GM19043 (cell line): ENCODE results near the gene CNP.
"Not testable (repeated sequence)": the region's sequence is repeated elsewhere in the genome, so short reads cannot be mapped to it uniquely, and the experiment has no call there.

Experiments
- ATAC-seq: cut with Tn5 transposase; IDR thresholded peaks from one replicate; pipeline ENCODE4 v1.9.1; 2021; ENCODE audit warnings: low read depth; ENCODE audit not compliant: unreplicated experiment

The CNP gene

GRCh38 chr17:42001729-42002128, 35.1 kb downstream of the CNP start:
- ATAC-seq: no peak

GRCh38 chr17:42002175-42002791, 35.7 kb downstream of the CNP start:
- no peak for ATAC-seq

DNA sequence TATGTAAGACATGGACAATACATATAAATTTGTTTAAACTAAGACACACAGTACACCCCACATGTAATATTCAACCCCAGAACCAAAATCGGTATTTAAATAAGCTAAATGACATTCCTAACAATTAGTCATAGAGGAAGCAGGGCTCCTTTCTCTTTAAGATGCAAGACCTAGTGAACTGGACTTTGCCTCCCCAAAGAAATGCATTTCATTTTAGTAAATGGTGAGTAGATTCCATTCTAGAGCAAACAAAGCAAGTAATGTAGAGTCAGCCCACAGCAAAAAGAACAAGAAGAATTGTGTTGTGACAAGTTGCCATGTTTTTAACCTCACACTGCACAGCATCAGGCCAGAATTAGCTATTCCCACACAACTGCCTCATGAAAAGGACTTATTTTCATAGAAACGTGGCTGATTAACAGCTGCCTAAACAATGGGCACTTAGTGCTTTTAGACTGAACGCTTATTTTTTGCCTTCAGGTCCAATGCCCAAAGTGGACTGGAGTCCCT, 36.3 kb downstream of the CNP start:
- ATAC-seq: no peak

DNA sequence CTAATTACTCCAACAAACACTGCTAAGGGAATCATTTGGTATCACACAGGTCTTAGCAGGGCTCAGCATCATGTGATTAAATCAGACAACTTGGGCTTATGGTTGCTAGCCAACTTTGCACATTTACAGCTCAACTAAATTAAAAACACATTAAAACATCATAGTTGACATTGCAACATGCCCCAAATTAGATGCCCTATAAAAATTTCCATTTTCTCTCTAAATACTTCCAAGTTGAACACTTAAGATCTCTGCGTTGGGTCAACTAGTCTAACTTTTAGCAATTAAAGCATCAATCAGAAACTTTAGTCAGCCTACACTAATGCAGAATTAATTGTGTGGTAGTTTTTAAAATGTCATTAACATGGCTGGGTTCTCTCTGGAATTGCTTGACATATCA, 38.6 kb downstream of the CNP start:
- ATAC-seq: no peak

DNA sequence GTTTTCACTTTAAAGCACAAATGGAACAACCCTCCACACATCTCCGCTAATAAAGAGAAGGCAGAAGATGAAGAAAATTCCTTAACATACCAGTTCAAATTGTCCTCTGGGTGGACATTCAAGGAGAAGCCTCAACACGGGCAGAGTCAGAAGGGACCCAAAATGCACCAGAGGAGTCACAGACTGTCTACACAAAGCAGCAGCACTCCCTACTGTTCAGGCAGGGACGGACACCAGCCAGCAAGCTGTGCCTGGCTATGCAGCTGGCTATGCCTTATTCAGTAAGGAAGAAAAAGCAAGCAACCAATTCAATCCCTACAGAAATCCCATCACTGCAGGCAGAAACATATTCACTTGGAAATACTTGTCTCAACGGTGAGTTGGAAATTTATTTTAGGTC, 42.6 kb downstream of the CNP start:
- ATAC-seq: no peak

DNA sequence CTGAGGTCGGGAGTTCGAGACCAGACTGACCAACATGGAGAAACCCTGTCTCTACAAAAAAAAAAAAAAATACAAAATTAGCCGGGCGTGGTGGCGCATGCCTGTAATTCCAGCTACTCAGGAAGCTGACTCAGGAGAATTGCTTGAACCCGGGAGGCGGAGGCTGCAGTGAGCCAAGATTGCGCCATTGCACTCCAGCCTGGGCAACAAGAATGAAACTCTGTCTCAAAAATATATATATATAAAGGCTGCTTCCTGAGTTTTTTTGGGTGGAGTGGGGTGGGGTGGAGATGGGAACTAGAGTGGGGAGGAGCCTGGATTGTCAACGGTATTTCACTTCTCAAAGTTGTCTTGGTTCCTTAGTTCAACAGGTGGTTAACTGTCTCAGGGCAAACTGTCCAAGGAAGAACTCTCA, 43.7 kb downstream of the CNP start:
- not testable (repeated sequence) for ATAC-seq

- no peak for ATAC-seq
Observed at GRCh38 chr17:42010898-42011516, 44.4 kb downstream of the CNP start.

GRCh38 chr17:42012363-42012762, 45.8 kb downstream of the CNP start:
- ATAC-seq: not testable (repeated sequence)

- not testable (repeated sequence) for ATAC-seq
Observed at GRCh38 chr17:42013740-42014139, 47.1 kb downstream of the CNP start.

DNA sequence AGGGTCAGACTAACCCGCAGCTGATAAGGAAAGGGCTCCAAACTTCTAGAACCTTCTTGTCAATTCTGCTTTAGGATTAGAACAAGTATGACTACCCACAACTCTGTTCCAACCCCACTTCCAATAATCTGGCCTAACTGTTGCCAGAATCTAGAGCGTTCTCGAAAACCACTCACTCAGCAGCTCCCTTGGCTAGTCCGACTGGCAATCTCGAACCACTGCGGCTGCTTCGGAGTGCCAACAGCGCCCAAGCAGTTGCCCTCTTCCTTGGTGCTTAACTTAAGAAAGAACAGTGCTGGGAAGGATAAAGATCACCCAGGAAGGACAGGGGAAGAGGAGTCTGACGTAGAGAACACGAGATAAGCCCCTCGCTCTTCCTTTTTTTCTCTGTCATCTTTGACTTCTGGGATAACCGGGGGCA, 49.8 kb downstream of the CNP start:
- ATAC-seq: no peak

DNA sequence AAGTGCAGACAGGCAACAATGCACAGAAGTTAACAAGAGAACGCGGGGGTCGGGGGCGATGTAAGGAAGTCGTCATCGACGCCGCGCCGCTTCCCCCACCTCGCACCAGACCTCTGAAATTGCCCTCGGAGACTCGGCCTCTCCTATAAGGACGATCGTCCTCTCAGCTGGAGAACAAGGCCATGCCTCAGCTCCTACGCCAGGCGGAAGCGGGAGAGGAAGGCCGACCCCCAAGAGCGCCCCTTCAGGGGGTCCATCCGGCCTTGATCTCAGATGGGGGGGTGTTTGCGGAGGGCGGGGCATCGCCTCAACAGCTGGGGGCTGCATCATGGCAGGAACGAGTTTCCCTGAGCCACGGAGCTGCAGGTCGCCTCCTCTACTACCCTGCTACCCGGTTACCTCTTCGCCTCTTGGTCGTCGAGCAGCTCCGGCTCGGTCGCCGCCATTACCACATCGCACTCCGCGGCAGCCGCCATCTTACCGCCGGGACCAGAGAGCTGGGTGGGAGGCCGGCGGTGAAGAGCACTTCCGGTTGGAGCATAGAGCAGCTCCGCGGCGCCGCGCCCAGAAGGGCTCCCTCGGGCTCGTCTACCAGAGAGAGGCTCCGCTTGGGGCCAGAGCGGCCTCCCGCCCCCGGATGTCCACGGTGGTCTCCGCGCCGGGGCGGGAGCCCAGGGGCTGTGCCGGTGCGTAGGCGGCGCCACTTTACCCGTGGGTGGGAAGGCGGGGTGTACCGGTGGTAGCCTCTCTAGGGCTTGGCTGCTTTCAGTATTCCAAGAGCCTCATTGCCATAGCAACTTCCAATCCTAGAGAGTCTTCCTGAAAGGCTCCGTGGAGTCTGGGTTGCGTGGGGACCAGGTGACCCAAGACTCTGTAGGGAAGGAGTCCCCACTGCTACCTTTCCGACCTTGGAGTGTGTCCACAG, 50.6 kb downstream of the CNP start, which contains the start of gene DNAJC7:
TSS of gene DNAJC7 (minus strand) at position 499 of the 925 bp plus-strand sequence. CDS start at position 476, 23 bp downstream.
- peak; percentile 82 for ATAC-seq

GRCh38 chr17:42017866-42018200, 51.2 kb downstream of the CNP start:
- ATAC-seq: no peak

GRCh38 chr17:42018339-42018738, 51.7 kb downstream of the CNP start:
- no peak for ATAC-seq

DNA sequence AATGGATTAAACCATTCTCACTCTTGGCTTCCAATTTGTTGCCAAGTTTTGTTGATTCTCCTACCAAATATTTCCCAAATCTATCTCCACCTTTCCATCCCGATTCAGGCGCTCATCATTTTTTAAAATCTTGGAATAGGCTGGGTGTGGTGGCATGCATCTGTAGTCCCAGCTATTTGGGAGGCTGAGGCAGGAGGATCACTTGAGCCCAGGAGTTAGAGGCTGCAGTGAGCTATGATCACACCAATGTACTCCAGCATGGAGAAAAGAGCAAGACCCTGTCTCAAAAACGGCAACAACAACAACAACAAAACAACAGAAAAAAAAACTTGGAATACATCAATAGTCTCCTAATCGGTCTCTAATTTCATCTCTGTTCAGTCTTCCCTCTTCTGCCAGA, 52.4 kb downstream of the CNP start:
- ATAC-seq: no peak

DNA sequence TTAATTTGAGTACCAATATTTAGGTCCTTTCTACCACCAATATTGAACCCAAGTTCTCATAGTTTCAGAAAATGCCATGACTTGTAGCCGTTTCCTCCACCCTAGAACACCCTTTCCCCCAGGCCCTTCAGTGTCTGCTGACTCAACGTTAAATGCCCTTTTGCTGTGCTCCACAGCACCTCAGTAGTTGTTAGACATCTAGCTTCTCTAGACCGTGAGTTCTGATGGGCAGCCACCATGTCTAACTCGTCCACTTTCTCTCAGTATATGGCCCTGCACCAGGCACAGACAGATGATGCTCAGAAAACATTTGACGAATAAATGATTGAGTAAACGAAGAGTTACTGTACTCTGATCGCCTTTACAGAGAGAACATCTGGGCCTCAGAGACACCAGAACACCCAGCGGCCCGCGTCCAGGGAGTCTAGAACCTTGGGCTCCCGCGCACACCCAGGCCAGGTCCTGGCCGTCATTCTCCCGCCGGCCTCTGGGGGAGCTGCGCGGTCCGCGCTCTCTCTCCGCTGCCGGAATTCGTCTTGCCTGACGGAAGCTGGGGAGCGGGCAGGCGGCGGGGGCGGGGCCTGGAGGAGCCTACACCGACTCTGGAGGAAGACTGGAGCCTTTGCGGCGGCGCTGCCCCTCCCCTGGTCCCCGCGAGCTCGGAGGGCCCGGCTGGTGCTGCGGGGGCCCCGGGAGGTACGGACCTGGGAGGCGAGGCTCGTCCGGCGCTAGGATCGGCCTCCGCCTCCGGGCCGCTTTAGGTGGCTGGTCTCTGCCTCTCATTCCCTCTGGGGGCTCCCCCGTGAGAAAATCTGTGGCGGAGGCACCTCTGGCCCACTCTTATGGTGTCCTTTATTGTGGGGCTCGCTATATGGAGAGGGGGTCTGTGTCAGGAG, 53.2 kb downstream of the CNP start, which contains the start of gene NKIRAS2:
TSS of gene NKIRAS2 (plus strand) at position 582 of the 896 bp plus-strand sequence. CDS start 1,488 bp downstream, outside the sequence.
- ATAC-seq: peak; percentile 53

- not testable (repeated sequence) for ATAC-seq
Observed at GRCh38 chr17:42020845-42021244, 54.2 kb downstream of the CNP start.

GRCh38 chr17:42023524-42024349, 57.1 kb downstream of the CNP start:
- ATAC-seq: no peak

- ATAC-seq: no peak
Observed at GRCh38 chr17:42025191-42025579, 58.6 kb downstream of the CNP start.

- no peak for ATAC-seq
Observed at GRCh38 chr17:42025936-42026335, 59.3 kb downstream of the CNP start.
